NCI-H460 (cell line): Measurements from ENCODE around the gene MAGED4. TPM values are rescaled to one million over a fixed set of nuclear protein-coding genes. Genes with fewer than 3 reads are reported as not detected.
"Not testable (repeated sequence)": the region's sequence is repeated elsewhere in the genome, so short reads cannot be mapped to it uniquely, and the experiment has no call there.

ENCODE experiments used
- DNase-seq: peaks from one replicate; pipeline ENCODE4 v3.0.0-alpha.2; 2016; ENCODE audit warnings: low read depth; ENCODE audit errors: extremely low read depth
- polyA plus RNA-seq: library from polyadenylated mRNA; depleted of rRNA; stranded (reverse); fragments of >200 nt; gene quantifications from 2 replicates; pipeline ENCODE4 v1.2.3, GENCODE V29; 2014; cell fraction: nucleus; rRNA removed
- small RNA-seq, 2 experiments: library from RNA; depleted of rRNA; stranded (forward); fragments of <200 nt; gene quantifications; one replicate each; pipeline ENCODE3, GENCODE V24; 2014
- total RNA-seq: library from RNA; depleted of rRNA; stranded (reverse); fragments of >200 nt; shearing (Covaris generic); gene quantifications from 2 replicates; pipeline ENCODE4 v1.2.3, GENCODE V29; 2014; rRNA removed

The MAGED4 gene
- 2.3 and 2.7 TPM in 2 replicates for total RNA-seq
- 2.1 and 7.0 TPM in 2 replicates for polyA plus RNA-seq

- not testable (repeated sequence) for DNase-seq
Measured at GRCh38 chrX:52184440-52185077, at the start of gene MAGED4. Gene MAGED4 (plus strand): TSS chrX:52184888. CDS start chrX:52185923, 1,035 bp downstream.

- no peak for DNase-seq
Measured at GRCh38 chrX:52138830-52139544, 45.7 kb upstream of the MAGED4 start.

GRCh38 chrX:52139545-52139895 lies 45.2 kb upstream of the MAGED4 start:
- no peak for DNase-seq

- no peak for DNase-seq
Measured at GRCh38 chrX:52140020-52140419, 44.7 kb upstream of the MAGED4 start.

- not testable (repeated sequence) for DNase-seq
Measured at GRCh38 chrX:52150667-52151066, 34.0 kb upstream of the MAGED4 start.

- DNase-seq, result not testable (repeated sequence)
Measured at GRCh38 chrX:52160140-52160539, 24.5 kb upstream of the MAGED4 start.

- DNase-seq, result no peak
Measured at GRCh38 chrX:52166840-52167239, 17.8 kb upstream of the MAGED4 start.

GRCh38 chrX:52171055-52171454 lies 13.6 kb upstream of the MAGED4 start:
- DNase-seq, result not testable (repeated sequence)

GRCh38 chrX:52185078-52185453 lies 378 bp downstream of the MAGED4 start:
- DNase-seq, result not testable (repeated sequence)

- DNase-seq, result not testable (repeated sequence)
Measured at GRCh38 chrX:52211405-52211804, 26.7 kb downstream of the MAGED4 start.

- DNase-seq, result no peak
Measured at GRCh38 chrX:52213276-52213675, 28.6 kb downstream of the MAGED4 start.

- DNase-seq, result no peak
Measured at GRCh38 chrX:52216541-52216940, 31.9 kb downstream of the MAGED4 start.

GRCh38 chrX:52217494-52218160 lies 32.9 kb downstream of the MAGED4 start:
- no peak for DNase-seq

GRCh38 chrX:52220936-52221335 lies 36.2 kb downstream of the MAGED4 start:
- DNase-seq, result no peak

Small RNAs within 50 kb of the gene (small RNA-seq; reads per million reads assigned to genes)
- gene SNORA11D, result 0 reads per million in 2 experiments

Other genes starting within 250 kb of the MAGED4 start
- 3.3 and 3.8 TPM in 2 replicates for gene MAGED4B, start 115.7 kb upstream of the MAGED4 start, total RNA-seq
- gene XAGE2, start 184.1 kb downstream of the MAGED4 start, total RNA-seq, result not detected in 2 replicates